Hepatocyte (in vitro differentiated cells): ENCODE results near the gene TCEAL7. TPM values are rescaled to one million over a fixed set of nuclear protein-coding genes. Genes with fewer than 3 reads are reported as not detected.

Experiments
- DNase-seq: peaks from one replicate; pipeline ENCODE4 v3.0.0-alpha.2; 2016; ENCODE audit warnings: low spot score
- H2AFZ ChIP-seq: fragments of 200-600 bp; sonication (generic); 2 replicates; pipeline ENCODE4 v1.6.0; 2016; ENCODE audit warnings: antibody characterized with exemption, mild to moderate bottlenecking
- H3K27ac ChIP-seq: fragments of 200-600 bp; sonication (generic); 2 replicates; pipeline ENCODE4 v1.5.1; 2016; ENCODE audit warnings: mild to moderate bottlenecking
- H3K27me3 ChIP-seq: fragments of 200-600 bp; sonication (generic); 2 replicates; pipeline ENCODE4 v1.6.1; 2016
- H3K36me3 ChIP-seq: fragments of 200-600 bp; sonication (generic); replicated peaks from 2 replicates; pipeline ENCODE4 v1.5.1; 2016; ENCODE audit warnings: low read depth; ENCODE audit not compliant: insufficient read depth
- H3K4me1 ChIP-seq: fragments of 200-600 bp; sonication (generic); 2 replicates; pipeline ENCODE4 v1.5.1; 2016; ENCODE audit warnings: mild to moderate bottlenecking, moderate library complexity; ENCODE audit not compliant: insufficient read depth
- H3K4me2 ChIP-seq: fragments of 200-600 bp; sonication (generic); 2 replicates; pipeline ENCODE4 v1.6.0; 2016
- H3K4me3 ChIP-seq: fragments of 200-600 bp; sonication (generic); 2 replicates; pipeline ENCODE4 v1.5.1; 2016; ENCODE audit warnings: mild to moderate bottlenecking
- H3K79me2 ChIP-seq: fragments of 200-600 bp; sonication (generic); 2 replicates; pipeline ENCODE4 v1.6.0; 2017; ENCODE audit warnings: mild to moderate bottlenecking
- H3K9me2 ChIP-seq: fragments of 200-600 bp; sonication (generic); replicated peaks from 2 replicates; pipeline ENCODE4 v1.6.0; 2017; ENCODE audit warnings: mild to moderate bottlenecking; ENCODE audit not compliant: insufficient read depth
- H3K9me3 ChIP-seq: fragments of 200-600 bp; sonication (generic); 2 replicates; pipeline ENCODE4 v1.5.1; 2016; ENCODE audit warnings: low read depth, mild to moderate bottlenecking
- H4K20me1 ChIP-seq: fragments of 200-600 bp; sonication (generic); 2 replicates; pipeline ENCODE4 v1.6.0; 2016; ENCODE audit warnings: mild to moderate bottlenecking; ENCODE audit not compliant: insufficient read depth, poor library complexity, severe bottlenecking
- CTCF ChIP-seq: fragments of 200-600 bp; sonication (generic); IDR thresholded peaks from 2 replicates; pipeline ENCODE4 v1.5.1; 2016; ENCODE audit warnings: antibody characterized with exemption, mild to moderate bottlenecking; ENCODE audit not compliant: poor library complexity
- EZH2 ChIP-seq: fragments of 200-600 bp; sonication (generic); IDR thresholded peaks from 2 replicates; pipeline ENCODE4 v1.6.1; 2016; ENCODE audit warnings: antibody characterized with exemption, mild to moderate bottlenecking, borderline replicate concordance
- EZH2phosphoT487 ChIP-seq: fragments of 200-600 bp; sonication (generic); IDR thresholded peaks from one replicate; pipeline ENCODE4 v1.6.1; 2018; ENCODE audit warnings: antibody characterized with exemption, mild to moderate bottlenecking, low read depth, moderate library complexity; ENCODE audit not compliant: unreplicated experiment, severe bottlenecking
- WGBS: methylation state at CpG from one replicate; pipeline ENCODE4 v1.1.6; 2016; ENCODE audit warnings: low lambda C conversion rate; ENCODE audit errors: missing lambda C conversion rate; 5-methylcytosine and 5-hydroxymethylcytosine counted together
- polyA plus RNA-seq: library from polyadenylated mRNA; unstranded; fragments of >200 nt; fragmentation: Nextera tagmentation; extraction: Ambion mirVana; gene quantifications from 2 replicates; pipeline ENCODE4 v1.2.1, GENCODE V29; 2016
- total RNA-seq: library from RNA; depleted of rRNA; stranded (reverse); fragments of >200 nt; gene quantifications from 2 replicates; pipeline ENCODE4 v1.2.3, GENCODE V29; 2014

The TCEAL7 gene
- total and polyA plus RNA-seq, 2 experiments from 2014 or later: 6.9 to 16.0 TPM

- DNase-seq: no peak
- Histone ChIP-seq H3K79me2 (no peaks in the 10 kb centered on the region), H4K20me1 (no peaks in the 10 kb centered on the region), H3K4me1 (no peaks in the 10 kb centered on the region), H3K9me3 (no peaks in the 10 kb centered on the region), H3K4me2 (no peak overlapping the region), H2AFZ (no peak overlapping the region), H3K9me2 (no peaks in the 10 kb centered on the region), H3K36me3 (no peaks in the 10 kb centered on the region), H3K27ac (no peak overlapping the region), H3K4me3 (no peak overlapping the region), H3K27me3 (no peaks in the 10 kb centered on the region)
- no peak for TF ChIP-seq EZH2phosphoT487
- no peak for TF ChIP-seq CTCF
- TF ChIP-seq EZH2: no peak
Measured at GRCh38 chrX:103369479-103369878, 39.4 kb downstream of the TCEAL7 start.

GRCh38 chrX:103372886-103373285 is 42.8 kb downstream of the TCEAL7 start:
- no peak overlapping the region for H3K27ac ChIP-seq
- H3K36me3 ChIP-seq: no peaks in the 10 kb centered on the region
- 63% methylated on average over 2 of the region's 2 CpGs for WGBS
- H3K27me3 ChIP-seq: no peaks in the 10 kb centered on the region
- H3K9me2 ChIP-seq: no peaks in the 10 kb centered on the region
- H3K79me2 ChIP-seq: peaks cover 10% of the 10 kb centered on the region
- no peak for DNase-seq
- no peak for TF ChIP-seq CTCF
- no peak for TF ChIP-seq EZH2
- TF ChIP-seq EZH2phosphoT487: no peak
- H4K20me1 ChIP-seq: no peaks in the 10 kb centered on the region
- H3K4me3 ChIP-seq: no peak overlapping the region
- H2AFZ ChIP-seq: no peak overlapping the region
- no peak overlapping the region for H3K4me2 ChIP-seq
- H3K4me1 ChIP-seq: no peaks in the 10 kb centered on the region
- H3K9me3 ChIP-seq: no peaks in the 10 kb centered on the region

GRCh38 chrX:103373581-103373980 is 43.5 kb downstream of the TCEAL7 start:
- Histone ChIP-seq H3K79me2 (peaks cover 14% of the 10 kb centered on the region), H3K4me1 (no peaks in the 10 kb centered on the region), H3K9me3 (no peaks in the 10 kb centered on the region), H3K36me3 (no peaks in the 10 kb centered on the region), H3K9me2 (no peaks in the 10 kb centered on the region), H4K20me1 (no peaks in the 10 kb centered on the region), H3K27ac (no peak overlapping the region), H3K4me3 (no peak overlapping the region), H2AFZ (no peak overlapping the region), H3K27me3 (no peaks in the 10 kb centered on the region), H3K4me2 (no peak overlapping the region)
- TF ChIP-seq EZH2phosphoT487: no peak
- TF ChIP-seq CTCF: no peak
- TF ChIP-seq EZH2: no peak
- no peak for DNase-seq
- 74% methylated on average over 3 of the region's 3 CpGs for WGBS
